PFSK-1 (cell line): ENCODE measurements around the gene SORBS1.

Source experiments
- POLR2AphosphoS5 ChIP-seq: IDR thresholded peaks from 2 replicates; pipeline ENCODE4 v1.6.1; 2012; ENCODE audit warnings: low read depth, mild to moderate bottlenecking, control low read depth, low read length, moderate library complexity
- REST ChIP-seq, 2 experiments: IDR thresholded peaks; 2 replicates each; pipeline versions ENCODE4 v1.6.1 to v1.8.0; 2011 to 2012; ENCODE audit warnings: low read depth in 2 of 2, low read length in 2 of 2, control low read depth in 1 of 2, inconsistent platforms in 1 of 2, mild to moderate bottlenecking in 1 of 2, moderate library complexity in 1 of 2; ENCODE audit not compliant: insufficient read depth in 1 of 2
- TAF1 ChIP-seq: IDR thresholded peaks from 2 replicates; pipeline ENCODE4 v1.6.1; 2012; ENCODE audit warnings: low read length, control low read depth, borderline replicate concordance; ENCODE audit not compliant: insufficient read depth

- TF ChIP-seq REST (IDR thresholded peaks at IDR 0.05; ENCODE audit: insufficient read depth in 1 of 2, low read depth in 2 of 2, low read length in 2 of 2) (no peak), POLR2AphosphoS5 (no peak), TAF1 (no peak)
Measured at GRCh38 chr10:95408148-95408960, 152.8 kb downstream of the SORBS1 start.
